ENCODE data around the gene POLD2.

POLD2 gene

GRCh38 chr7:44110719-44111635 is 12.4 kb downstream of the POLD2 start:
- DNase-seq (ENCODE audit: insufficient read length, low spot score) (no peak), FAIRE-seq (no peak)
- TF ChIP-seq CTCF (IDR thresholded peaks at IDR 0.05; ENCODE audit: insufficient read depth, missing control alignments) = no peak

GRCh38 chr7:44109991-44110390 is 13.4 kb downstream of the POLD2 start:
- no peak for DNase-seq (ENCODE audit: insufficient read length, low spot score)
- TF ChIP-seq CTCF (IDR thresholded peaks at IDR 0.05; ENCODE audit: insufficient read depth, missing control alignments) = no peak
- FAIRE-seq = no peak

GRCh38 chr7:44108768-44109750 is 14.3 kb downstream of the POLD2 start:
- TF ChIP-seq CTCF (IDR thresholded peaks at IDR 0.05; ENCODE audit: insufficient read depth, missing control alignments) = no peak
- DNase-seq (ENCODE audit: insufficient read length, low spot score) (no peak), FAIRE-seq (no peak)

GRCh38 chr7:44107961-44108767 is 15.2 kb downstream of the POLD2 start:
- FAIRE-seq = no peak
- TF ChIP-seq CTCF (IDR thresholded peaks at IDR 0.05; ENCODE audit: insufficient read depth, missing control alignments) = no peak

DNA sequence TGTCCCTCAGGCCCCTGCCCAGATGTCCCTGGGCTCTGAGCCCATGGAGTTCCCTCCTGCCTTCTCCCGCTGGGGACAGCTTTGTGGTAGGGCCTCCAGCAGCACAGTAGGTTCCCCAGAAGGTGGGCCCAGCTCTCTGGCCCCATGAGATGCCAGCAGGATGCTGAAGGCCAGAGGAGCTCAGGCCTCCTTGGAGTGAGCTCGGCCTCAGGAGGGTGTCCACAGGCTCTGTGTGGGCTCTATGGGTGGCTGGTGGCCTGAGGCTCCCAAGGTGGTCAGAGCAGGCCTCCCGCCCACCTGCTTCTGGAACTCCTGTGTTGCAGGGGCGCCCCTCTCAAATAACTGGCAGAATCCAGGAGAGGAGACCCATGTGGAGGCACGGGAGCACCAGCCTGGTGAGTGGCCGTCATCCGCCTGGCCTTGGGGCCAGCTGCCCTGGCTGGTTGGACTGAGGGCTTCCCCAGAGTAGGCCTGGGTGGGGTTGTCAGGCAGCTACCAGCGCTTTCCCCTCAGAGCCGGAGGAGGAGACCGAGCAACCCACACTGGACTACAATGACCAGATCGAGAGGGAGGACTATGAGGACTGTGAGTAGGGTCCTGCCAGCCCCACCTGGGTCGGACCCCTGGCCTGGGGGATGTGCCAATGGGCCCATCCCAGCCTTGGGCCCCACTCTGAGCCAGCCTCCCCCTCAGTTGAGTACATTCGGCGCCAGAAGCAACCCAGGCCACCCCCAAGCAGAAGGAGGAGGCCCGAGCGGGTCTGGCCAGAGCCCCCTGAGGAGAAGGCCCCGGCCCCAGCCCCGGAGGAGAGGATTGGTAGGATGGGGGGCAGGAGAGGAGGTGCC is 16.0 kb downstream of the POLD2 start:
- no peak for FAIRE-seq

More at GRCh38 chr7:44107961-44108767, 15.2 kb downstream of the POLD2 start:
- DNase-seq (ENCODE audit: insufficient read length, low spot score) = no peak

More for the DNA sequence above, 16.0 kb downstream of the POLD2 start:
- no peak for DNase-seq (ENCODE audit: insufficient read length, low spot score)
- no peak for TF ChIP-seq CTCF (IDR thresholded peaks at IDR 0.05; ENCODE audit: insufficient read depth, missing control alignments)

All from D721Med (cell line).